SH-SY5Y (cell line): ENCODE measurements around the gene LTBP1.

ENCODE experiments used
- GATA2 ChIP-seq: IDR thresholded peaks from 2 replicates; pipeline ENCODE4 v1.6.1; 2011; ENCODE audit warnings: mild to moderate bottlenecking, low read depth, low read length
- GATA3 ChIP-seq: IDR thresholded peaks from 2 replicates; pipeline ENCODE4 v1.6.1; 2011; ENCODE audit warnings: low read depth, mild to moderate bottlenecking, low read length, moderate library complexity

DNA sequence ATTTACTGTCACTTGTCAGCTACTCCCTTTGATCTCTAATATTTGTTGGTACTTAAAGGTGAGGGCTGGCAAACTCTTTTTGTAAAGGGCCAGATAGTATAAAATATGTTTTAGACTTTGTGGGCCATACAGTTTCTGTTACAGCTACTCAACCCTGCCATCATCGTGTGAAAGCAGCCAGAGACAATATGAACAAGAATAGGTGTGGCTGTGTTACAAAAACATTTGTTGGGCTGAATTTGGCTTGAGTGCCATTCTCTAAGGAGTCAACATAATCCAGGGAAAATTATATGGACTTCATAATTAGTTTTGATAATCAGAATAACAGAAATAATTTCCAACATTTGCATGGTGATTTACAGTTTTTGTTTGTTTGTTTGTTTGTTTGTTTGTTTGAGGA is 190.6 kb downstream of the LTBP1 start:
- TF ChIP-seq GATA3 (no peak), GATA2 (no peak)
